NOMO-1 (cell line): Measurements from ENCODE around the gene TAS2R5.
"Not testable (repeated sequence)": the region's sequence is repeated elsewhere in the genome, so short reads cannot be mapped to it uniquely, and the experiment has no call there.

Source experiments
- DNase-seq, 2 experiments: peaks; one replicate each; lab custom pipeline; 2025; ENCODE audit not compliant: unreplicated experiment in 2 of 2; lab: John Stamatoyannopoulos, UW

Gene TAS2R5, protein sequence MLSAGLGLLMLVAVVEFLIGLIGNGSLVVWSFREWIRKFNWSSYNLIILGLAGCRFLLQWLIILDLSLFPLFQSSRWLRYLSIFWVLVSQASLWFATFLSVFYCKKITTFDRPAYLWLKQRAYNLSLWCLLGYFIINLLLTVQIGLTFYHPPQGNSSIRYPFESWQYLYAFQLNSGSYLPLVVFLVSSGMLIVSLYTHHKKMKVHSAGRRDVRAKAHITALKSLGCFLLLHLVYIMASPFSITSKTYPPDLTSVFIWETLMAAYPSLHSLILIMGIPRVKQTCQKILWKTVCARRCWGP

DNA sequence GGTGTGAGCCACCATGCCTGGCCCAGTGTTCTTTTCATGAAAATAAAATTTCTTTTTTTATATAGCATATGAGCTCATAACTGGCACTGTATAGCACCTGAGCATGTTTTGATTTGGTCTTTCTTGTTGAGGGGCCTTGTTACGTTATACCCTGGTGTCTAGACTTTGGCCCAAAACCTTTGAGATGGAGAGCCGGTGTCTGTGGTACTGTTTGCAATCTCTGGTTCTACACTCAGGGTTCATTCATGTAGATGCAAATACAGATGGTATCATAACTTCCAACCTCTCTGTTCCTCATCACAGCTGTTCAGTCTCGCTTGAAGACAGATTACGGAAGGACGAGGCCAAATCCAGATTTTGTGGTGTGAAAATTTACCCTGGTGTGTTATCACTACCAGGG is at the start of gene TAS2R5:
TSS of gene TAS2R5 (plus strand) at position 301 of the 400 bp plus-strand sequence. CDS start 145 bp downstream, outside the sequence.
- DNase-seq: no peak

DNA sequence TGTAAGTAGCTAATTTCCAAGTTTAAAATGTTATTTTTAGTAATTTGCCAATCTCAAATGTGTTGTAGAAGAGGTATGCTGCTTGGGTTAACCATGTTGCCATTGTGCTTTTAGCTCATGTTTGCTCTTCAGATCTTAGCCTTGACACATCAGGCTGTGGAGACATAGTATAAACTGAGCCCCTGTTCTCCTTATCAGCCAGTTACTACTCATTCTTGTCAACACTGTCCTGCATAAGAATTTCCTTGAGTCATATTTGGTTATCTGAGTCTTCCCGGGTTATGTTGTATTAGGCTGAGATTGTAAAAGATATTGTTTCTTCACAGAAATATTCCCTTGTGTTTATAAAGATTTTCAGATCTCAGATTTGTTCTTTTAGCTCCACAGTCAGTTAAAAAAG is 47.8 kb upstream of the TAS2R5 start:
- no peak for DNase-seq

DNA sequence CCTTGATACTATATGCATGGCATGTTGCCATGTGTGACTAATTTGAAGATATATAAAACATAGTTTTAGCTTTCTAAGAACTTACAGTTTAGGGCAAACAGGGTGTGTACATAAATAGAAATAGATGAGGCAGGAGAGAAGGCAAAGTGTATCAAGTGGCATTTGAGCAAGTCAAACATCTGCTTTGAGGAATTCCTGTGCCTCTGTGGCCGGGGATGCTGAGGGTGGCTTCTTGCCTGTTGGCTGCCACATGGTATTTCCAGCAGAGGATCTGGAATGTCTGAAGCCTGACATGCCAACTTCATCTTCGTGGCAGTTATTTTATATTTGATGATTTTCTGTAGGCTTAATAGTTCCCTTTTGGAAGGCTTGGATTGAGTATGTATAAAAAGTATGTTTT is 45.9 kb upstream of the TAS2R5 start:
- DNase-seq: no peak

DNA sequence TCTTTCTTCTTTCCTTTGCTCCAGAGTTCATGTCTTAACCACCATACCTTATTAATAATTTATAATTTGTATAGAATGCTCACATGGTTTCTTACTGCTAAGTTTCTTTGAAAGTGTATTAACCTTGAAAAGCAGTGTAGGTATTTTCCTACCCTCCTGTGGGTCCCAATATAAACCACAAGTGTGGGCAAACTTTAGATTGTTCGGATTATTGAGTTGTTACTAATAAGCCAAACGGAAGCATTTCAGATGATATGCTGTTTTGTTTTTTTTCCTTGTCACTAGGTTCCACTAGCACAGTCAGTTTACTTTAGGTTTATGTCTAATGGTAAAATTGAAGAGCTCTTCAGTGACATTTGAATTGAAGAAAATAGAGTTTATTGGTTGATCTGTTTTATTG is 41.6 kb upstream of the TAS2R5 start:
- DNase-seq: no peak

DNA sequence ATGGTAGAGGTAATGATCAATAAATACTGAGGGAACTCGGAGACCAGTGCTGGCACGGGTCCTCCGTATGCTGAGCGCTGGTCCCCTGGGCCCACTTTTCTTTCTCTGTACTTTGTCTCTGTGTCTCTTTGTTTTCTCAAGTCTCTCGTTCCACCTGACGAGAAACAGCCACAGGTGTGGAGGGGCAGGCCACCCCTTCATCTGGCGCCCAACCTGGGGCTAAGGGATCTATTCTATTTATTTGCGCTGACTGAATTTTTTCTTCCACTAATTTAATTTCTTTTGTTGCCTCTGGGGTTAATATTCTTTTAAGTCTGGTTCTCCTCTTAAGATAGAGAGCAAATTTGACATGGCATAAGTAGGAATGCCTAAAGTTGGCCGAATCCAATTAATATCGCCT is 38.1 kb upstream of the TAS2R5 start:
- DNase-seq: not testable (repeated sequence)

DNA sequence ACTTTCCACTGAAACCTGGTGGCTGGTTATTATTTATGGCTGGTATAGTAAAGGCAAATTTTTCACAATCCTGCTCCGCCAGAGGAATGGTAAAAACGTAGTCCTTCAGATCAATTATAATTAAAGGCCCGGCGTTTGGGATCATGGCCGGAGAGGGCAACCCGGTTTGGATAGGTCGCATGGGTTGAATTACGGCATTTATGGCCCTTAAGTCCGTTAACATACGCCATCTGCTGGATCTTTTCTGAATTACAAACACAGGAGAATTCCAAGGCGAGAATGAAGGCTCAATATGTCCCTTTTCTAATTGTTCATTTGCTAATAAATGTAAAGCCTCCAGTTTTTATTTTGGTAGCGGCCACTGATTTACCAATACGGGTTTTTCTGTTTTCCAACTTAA is 37.4 kb upstream of the TAS2R5 start:
- no peak for DNase-seq

DNA sequence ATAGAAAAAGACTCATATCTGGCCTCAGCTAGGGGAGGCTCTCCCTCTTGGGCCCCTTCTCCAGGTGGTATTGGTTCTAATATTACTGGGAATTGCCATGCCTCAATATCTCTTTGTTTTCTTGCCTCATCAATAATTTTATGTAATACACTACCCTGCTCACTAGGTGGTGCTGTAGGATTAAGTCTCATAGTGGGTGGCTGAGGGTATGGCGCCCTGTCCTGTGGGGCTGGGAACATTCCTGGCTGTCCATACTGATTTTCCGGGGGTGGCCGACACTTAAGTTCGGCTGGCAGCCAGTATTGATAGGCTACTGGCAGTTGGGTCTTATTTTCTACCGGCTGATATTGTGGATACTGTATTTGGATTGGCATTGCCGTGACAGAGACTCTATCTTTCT is 35.1 kb upstream of the TAS2R5 start:
- peak in 1 of 2 experiments; percentile 5 for DNase-seq

DNA sequence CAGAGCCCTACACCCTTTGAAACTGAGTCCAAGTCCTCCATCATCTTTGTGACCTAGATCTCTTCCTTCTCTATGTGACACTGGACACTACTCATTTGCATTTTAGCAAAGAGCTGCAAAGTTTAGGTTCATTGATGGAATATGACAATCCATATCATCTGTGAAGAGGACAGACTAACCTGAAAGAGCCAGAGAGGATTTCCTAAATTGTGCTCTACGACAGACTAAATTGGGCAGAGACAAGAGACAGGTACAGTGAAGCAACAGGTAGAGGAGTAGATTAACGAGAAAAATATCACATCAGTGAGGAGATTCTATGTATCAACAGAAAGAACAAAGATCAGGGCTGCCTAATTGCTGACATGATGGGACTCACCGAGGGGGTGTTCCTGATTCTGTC is 26.2 kb upstream of the TAS2R5 start, which contains the start of gene TAS2R3:
TSS of gene TAS2R3 (plus strand) at position 301 of the 400 bp plus-strand sequence. CDS start at position 363, 62 bp downstream.
- DNase-seq: no peak

DNA sequence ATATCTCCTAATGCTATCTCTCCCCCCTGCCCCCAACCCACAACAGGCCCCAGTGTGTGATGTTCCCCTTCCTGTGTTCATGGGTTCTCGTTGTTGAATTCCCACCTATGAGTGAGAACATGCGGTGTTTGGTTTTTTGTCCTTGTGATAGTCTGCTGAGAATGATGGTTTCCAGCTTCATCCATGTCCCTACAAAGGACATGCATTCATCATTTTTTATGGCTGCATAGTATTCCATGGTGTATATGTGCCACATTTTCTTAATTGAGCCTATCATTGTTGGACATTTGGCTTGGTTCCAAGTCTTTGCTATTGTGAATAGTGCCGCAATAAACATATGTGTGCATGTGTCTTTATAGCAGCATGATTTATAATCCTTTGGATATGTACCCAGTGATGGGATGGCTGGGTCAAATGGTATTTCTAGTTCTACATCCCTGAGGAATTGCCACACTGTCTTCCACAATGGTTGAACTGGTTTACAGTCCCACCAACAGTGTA is 19.9 kb upstream of the TAS2R5 start:
- DNase-seq: not testable (repeated sequence)

DNA sequence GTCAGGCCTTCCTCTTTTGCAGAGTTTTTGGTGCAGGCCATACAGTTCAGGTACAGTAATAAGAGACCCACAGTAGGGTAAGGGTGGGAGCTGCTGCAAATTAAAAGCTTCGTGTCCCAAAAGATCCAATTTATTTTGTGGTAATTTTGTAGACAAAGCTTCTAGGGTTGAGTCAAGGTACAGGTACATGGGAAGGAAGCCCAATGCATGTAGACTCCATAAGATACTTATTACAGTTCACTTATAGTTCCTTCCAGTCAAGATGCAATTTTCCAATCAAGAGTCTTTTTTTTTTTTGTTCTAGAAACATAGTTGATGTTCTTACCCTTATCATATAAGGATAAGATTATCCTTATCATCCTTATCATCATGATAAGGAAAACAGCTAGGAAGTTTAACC is 13.6 kb upstream of the TAS2R5 start, which contains the start of gene TAS2R4:
TSS of gene TAS2R4 (plus strand) at position 301 of the 400 bp plus-strand sequence. CDS start 1,815 bp downstream, outside the sequence.
- DNase-seq: no peak

DNA sequence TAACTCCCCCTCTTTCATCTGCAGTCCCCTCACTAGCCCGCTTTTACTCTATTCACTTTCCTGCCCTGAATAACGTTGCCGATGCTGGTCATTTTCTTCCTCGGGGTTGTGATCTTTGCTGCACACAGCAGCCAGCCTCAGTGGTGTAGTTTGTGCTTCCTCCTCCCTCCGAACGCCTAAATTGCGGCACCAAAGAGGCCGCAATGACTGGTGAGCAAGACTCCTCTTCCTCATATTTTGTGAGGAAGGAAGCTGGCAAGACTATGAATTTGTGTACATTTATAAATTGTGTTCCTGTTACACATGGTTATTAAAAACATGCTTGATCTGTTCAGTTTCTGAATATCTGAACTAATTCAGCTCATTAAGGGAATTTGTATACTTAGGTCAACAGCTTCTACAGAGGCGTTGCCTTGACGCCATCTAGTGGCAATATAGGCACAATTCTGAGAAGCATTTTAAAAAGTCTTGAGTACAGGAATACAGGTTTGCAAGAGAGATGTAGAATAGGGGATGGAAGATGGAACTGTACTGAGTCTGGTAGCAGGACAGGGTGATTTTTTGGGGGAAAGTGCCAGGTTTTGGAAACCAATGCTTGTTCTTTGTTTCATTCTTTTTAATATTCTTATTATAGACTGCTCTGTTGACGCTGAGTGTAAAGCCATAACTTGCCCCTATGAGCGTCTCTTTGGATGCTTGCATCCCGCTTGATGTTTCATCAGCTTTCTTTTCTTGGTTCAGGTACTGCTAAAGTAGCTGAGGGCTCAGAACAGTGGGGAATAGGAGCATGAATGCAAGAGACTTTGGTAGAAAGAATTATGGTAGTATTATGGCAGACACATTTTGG is 4.1 kb upstream of the TAS2R5 start:
- DNase-seq: peak; percentile 13 to 31

DNA sequence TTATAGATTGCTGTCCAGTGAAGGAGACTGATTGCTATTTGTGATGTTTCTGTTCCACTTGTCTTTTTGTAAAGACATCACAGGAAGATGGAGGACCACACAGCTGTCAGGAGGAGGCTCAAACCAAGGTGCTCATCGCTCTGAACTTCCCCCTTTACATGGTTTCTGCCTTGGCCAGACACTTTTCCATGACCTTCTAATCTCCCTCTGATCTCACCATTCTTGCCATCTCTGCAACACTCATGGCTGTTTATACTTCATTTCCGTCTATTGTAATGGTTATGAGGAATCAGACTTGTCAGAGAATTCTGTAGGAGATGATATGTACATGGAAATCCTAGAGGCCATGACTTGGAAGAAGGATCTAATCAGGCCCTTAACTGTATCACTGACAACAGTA is 1.7 kb upstream of the TAS2R5 start:
- no peak for DNase-seq

DNA sequence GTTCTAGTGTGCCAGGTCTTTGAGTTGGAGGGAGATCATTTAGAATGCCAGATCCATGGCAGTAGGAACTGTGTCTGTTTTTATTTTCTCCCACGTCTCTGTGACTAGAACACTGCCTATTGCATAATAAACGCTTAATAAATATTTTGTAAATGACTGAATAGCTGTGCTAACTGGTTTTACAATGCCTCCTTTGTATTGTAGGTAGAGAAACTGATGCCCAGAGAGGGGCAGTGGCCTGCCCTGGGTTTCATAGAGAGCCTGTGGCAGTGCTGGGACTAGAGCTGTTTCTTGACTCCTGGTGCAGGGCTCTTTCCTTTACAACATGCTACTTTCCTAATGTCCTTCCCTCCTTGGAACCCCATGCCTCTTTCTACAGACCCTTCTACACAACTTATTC is 2.5 kb downstream of the TAS2R5 start:
- no peak for DNase-seq

DNA sequence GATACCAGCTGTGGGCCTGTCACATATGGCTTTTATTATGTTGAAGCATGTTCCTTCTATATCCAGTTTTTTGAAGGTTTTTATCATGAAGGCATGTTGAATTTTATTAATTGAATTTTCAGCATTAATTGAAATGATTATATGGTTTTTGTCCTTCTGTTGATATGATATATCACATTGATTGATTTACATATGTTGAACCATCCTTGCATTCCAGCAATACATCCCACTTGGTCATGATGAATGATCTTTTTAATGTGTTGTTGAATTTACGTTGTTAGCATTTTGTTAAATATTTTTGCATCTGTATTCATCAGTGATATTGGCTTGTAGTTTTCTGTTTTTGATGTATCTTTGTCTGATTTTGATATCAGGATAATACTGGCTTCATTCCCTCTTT is 30.1 kb downstream of the TAS2R5 start:
- DNase-seq: no peak

DNA sequence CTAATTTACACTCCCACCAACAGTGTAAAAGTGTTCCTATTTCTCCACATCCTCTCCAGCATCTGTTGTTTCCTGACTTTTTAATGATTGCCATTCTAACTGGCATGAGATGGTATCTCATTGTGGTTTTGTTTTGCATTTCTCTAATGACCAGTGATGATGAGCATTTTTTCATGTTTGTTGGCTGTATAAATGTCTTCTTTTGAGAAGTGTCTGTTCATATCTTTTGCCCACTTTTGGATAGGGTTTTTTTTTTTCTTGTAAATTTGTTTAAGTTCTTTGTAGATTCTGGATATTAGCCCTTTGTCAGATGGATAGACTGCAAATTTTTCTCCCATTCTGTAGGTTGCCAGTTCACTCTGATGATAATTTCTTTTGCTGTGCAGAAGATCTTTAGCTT is 32.4 kb downstream of the TAS2R5 start:
- not testable (repeated sequence) for DNase-seq

DNA sequence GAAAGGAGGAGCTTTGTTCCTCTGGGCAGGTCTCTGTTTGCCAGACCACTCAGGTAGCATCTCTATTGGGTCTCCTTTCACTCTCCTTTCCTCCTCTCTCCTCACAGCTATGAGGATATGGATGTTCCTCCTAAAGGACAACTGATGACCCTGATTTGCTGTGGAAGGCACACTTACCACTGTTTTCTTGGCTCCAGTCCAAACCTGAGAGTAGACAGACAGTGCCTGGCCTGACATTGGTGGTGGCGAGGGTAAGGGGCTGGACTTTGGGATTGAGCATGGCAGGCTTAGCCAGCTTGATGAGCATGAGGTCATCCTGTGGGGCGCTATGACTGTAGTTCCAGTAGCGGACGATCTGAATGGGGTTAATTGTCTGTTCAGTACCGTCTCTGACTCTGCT is 47.7 kb downstream of the TAS2R5 start:
- no peak for DNase-seq

DNA sequence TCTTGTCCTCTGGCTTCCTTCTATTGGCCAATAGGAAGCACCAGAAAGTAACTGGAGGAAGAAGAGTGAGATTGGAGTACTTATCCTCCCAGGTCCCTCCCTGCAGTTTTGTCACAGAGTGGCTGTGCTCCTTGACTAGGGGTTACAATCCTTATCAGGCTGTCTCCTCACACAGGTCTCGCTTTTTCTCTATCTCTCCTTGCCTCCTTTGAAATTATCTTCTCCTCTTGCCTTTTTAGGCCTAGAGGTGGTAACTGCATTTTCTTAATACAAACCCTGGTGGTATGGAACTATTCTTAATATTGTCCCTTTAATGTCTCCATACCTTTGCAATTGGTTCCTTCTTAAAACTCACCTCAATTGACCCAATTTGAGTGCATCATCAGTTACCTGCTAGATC is 48.6 kb downstream of the TAS2R5 start:
- no peak for DNase-seq

DNA sequence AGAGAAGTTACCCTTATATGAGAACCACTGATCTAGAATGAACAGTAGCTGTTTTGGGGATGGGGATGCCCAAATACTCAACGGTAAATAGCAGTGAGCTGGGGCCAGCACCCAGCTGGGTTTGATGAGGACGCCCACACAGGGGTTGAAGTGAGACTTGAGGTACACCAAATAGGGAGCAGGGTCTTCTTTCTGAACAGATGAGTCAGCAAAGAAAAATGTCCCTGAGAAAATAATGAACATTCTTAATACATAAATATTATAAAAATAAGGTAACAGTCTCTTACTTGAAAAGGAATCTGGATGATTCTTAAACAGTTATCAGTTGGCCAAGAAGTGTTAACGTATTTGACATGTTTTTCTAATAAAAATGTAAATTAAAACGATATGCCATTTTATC is 49.2 kb downstream of the TAS2R5 start:
- no peak for DNase-seq

DNA sequence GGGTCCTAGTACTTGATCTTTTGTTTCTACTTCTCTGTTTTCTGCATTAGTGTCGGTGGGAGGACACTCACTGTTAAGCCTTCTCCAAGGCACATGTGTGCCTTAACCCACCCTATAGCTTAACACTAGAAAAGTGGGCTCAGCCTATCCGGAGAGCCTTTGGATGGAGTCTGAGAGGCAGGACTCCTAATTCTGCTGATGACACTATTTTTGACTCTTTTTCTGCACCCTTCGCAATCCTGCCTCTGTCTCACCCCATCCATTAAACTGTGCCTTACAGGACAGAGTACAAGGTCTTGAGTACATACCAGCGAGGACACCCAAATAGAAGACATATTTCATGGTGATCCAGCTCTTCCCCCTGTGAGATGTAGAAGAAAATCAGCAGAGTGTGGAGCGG is 50.7 kb downstream of the TAS2R5 start:
- no peak for DNase-seq
